Ramos (cell line): ENCODE measurements around the gene ZNF697.

Experiments
- in situ Hi-C: fragments of 300-500 bp; cut with MboI; formaldehyde crosslinking; loops from one replicate; pipeline ENCODE4 v1.14.3; 2022; ENCODE audit warnings: low sequenced_read_pairs; ENCODE audit not compliant: unreplicated experiment

The ZNF697 gene

GRCh38 chr1:119667173-119667572 lies 19.1 kb upstream of the ZNF697 start:
- in situ Hi-C loops, result no loop called here

GRCh38 chr1:119664067-119664466 lies 16.0 kb upstream of the ZNF697 start:
- in situ Hi-C loops, result no loop called here

- in situ Hi-C loops, result no loop called here
Observed at GRCh38 chr1:119662034-119662437, 14.0 kb upstream of the ZNF697 start.

DNA sequence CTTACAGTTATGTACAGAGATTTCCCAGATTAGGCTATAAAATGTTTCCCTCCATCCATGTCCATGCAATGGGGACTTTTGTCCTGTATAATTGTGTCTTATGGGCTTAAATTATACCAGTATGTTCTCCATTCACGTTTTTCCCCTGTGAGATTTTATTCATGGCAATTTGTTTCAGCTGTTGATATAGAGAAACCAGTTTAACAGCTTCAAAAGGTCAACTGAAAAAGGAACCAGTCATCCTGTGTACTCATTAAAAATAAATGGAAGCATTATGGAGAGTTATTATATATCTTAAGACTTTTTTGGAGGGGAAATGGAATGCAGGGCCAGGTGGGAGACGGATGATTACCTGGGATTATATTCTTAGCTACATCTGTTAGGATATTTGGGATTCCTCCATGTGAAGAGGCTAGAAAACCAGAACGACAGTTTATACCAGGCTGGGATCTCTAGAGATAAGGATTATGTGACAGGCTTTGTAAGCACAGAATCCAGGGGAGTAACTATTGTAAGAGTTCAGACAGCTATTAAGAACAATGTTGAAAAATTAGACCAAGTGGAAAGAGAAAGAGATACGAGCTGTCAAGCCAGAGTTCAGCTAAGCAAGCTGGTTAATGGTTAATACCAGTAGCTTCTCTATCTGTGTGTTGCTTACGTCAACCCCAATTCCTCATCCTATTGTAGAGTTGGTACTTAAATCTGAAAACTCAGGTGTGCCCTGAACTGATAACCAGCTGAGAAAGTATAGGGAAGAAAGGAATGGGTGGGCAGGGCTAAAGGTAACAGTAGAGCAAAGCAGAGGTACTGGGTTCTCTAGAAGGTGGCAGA lies 12.4 kb upstream of the ZNF697 start:
- in situ Hi-C loops, result no loop called here

- in situ Hi-C loops, result no loop called here
Observed at GRCh38 chr1:119659628-119660027, 11.6 kb upstream of the ZNF697 start.

DNA sequence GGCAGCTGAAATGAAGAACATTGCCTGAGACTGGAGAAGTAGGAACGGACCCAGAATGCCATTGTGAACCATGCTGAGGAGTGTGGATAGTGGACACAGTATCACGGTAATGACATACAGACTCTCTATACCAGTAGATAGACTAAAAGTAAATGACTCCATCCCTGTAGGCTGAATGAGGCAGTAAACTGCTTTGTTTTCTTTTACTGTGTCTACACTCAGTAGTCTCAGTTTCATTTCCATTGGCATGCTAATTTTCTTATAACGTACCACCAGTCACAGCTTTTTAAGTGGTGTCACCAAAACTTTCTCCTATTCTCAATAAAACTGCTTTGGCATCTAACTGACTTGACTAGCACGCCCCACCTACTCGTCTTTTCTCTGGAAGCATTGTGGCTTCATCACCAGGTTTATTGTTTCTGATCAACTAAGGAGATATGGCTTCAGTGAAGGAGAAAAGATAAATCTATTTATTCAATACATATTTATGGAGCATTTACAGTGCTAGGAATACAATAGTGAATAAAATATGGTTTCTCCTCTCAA lies 8.4 kb upstream of the ZNF697 start:
- in situ Hi-C loops, result no loop called here

- in situ Hi-C loops, result no loop called here
Observed at GRCh38 chr1:119655154-119655553, 7.1 kb upstream of the ZNF697 start.

GRCh38 chr1:119653839-119654170 lies 5.7 kb upstream of the ZNF697 start:
- in situ Hi-C loops, result no loop called here

DNA sequence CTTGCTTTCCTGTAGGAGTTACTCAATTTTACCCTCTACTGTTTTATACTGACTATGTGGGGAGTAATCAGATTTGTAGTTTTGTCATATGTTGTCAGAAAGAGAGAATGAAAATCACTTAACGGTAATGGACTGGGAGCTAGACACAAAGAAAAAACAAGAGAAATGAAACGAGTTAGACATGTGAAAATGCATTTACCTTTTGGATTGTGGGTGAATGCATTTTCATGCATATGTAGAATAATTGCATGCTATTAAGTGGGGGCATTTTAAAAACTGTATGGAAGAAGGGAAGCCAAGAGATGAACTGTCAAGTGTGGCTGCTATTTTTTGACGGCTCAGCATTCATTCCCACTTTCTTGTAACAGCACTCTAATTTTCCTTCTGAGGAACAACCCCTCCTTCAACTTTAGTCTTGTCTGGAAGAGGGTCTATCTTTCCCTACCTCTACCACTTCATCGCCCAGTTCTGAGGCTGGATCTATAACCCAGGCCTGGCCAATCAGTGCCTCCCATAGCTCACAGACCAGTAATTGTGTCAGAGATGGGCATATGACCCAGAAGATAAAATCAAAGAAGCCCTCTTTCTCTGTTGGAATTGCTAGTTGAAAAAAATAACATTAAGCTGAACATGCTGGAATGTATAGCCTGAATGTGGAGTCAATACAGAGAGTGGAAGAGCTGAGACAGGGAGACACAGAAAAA lies 5.2 kb upstream of the ZNF697 start:
- in situ Hi-C loops, result no loop called here

GRCh38 chr1:119652587-119652986 lies 4.5 kb upstream of the ZNF697 start:
- in situ Hi-C loops, result no loop called here

- in situ Hi-C loops, result no loop called here
Observed at GRCh38 chr1:119651641-119652040, 3.6 kb upstream of the ZNF697 start.

GRCh38 chr1:119651133-119651532 lies 3.1 kb upstream of the ZNF697 start:
- in situ Hi-C loops, result no loop called here

DNA sequence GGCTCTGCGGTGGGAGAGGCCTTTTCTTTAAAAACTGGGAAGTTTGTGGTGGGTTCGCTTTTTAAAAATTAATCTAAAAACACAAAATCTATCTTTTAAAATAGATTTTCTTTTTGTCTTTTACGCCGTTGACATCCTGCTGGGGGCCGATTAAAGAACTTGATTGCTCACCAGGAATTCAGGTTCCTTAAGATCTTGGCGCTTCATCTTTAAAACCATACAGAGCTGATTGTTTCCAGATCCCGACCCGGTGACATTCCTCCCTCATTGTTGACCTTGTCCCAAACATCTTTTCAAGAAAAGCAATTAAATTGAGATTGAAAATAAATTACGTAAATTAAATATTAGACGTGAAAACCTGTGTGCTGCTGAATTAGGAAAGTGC lies 546 bp upstream of the ZNF697 start:
- in situ Hi-C loops, result no loop called here

DNA sequence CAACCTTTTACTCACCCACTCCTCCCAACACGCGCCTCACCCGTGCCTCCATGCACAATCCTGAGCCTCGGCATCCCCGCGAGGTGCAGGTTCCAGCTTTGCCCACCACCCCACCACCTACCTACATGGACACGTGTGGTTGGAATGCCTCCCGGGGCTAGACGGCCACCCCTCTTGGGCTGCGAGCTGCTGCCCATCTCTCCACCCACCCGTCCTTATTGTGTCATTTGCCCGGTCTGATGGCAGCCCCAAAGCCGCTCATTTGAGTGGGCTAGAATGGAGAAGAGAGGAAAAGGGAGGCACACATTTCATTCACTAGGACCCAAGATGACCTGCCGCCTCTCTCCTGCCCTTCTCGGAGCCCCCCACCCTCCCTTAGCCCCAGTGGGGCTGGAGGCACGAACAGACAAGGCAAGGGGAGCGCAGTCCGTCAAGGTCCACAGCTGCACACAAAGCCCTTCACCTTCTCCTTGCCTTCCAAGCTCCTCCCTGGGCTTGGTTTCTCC lies 785 bp downstream of the ZNF697 start:
- in situ Hi-C loops, result no loop called here

GRCh38 chr1:119646521-119647227 lies 1.4 kb downstream of the ZNF697 start:
- in situ Hi-C loops, result no loop called here

- in situ Hi-C loops, result no loop called here
Observed at GRCh38 chr1:119639109-119639508, 9.0 kb downstream of the ZNF697 start.

GRCh38 chr1:119637710-119638109 lies 10.4 kb downstream of the ZNF697 start:
- in situ Hi-C loops, result no loop called here

- in situ Hi-C loops, result no loop called here
Observed at GRCh38 chr1:119636491-119637089, 11.5 kb downstream of the ZNF697 start.

GRCh38 chr1:119635811-119636390 lies 12.2 kb downstream of the ZNF697 start:
- in situ Hi-C loops, result no loop called here

GRCh38 chr1:119634016-119634415 lies 14.1 kb downstream of the ZNF697 start:
- in situ Hi-C loops, result no loop called here
